Natural killer cell treated with Interleukin-12 subunit alpha and Interleukin-12 subunit beta and Interleukin-15 and Interleukin-18, amount 100 ng/mL, for 72 hours (primary cell): ENCODE results near the gene TMED5. TPM values are rescaled to one million over a fixed set of nuclear protein-coding genes. Genes with fewer than 3 reads are reported as not detected.

Experiments
- total RNA-seq, 2 donors: library from RNA; stranded (reverse); gene quantifications; one replicate each; pipeline ENCODE4 v1.2.3, GENCODE V29; 2022

TMED5 gene
- total RNA-seq, 2 donors from 2014 or later, result 62.7 to 88.5 TPM

Other genes starting within 250 kb of the TMED5 start
- gene DIPK1A, start 219.0 kb downstream of the TMED5 start, total RNA-seq, result 1 to 10 TPM; 2.2 to 4.2 TPM
- gene MTF2, start 101.1 kb downstream of the TMED5 start, total RNA-seq, result 10 to 100 TPM; 45.1 to 63.6 TPM
- 10 to 100 TPM; 16.6 to 35.0 TPM for gene CCDC18, start 311 bp upstream of the TMED5 start, total RNA-seq
- 10 to 100 TPM; 73.6 to 74.1 TPM for gene DR1, start 165.5 kb upstream of the TMED5 start, total RNA-seq